ENCODE data around the gene TKTL1. TPM values are rescaled to one million over a fixed set of nuclear protein-coding genes. Genes with fewer than 3 reads are reported as not detected.
A peak's percentile ranks its signal among the peaks of the same experiment; 100 is the strongest.

TKTL1 gene
- total and polyA plus RNA-seq, 12 donors: 2.6 to 14.1 (median 7.3) TPM

DNA sequence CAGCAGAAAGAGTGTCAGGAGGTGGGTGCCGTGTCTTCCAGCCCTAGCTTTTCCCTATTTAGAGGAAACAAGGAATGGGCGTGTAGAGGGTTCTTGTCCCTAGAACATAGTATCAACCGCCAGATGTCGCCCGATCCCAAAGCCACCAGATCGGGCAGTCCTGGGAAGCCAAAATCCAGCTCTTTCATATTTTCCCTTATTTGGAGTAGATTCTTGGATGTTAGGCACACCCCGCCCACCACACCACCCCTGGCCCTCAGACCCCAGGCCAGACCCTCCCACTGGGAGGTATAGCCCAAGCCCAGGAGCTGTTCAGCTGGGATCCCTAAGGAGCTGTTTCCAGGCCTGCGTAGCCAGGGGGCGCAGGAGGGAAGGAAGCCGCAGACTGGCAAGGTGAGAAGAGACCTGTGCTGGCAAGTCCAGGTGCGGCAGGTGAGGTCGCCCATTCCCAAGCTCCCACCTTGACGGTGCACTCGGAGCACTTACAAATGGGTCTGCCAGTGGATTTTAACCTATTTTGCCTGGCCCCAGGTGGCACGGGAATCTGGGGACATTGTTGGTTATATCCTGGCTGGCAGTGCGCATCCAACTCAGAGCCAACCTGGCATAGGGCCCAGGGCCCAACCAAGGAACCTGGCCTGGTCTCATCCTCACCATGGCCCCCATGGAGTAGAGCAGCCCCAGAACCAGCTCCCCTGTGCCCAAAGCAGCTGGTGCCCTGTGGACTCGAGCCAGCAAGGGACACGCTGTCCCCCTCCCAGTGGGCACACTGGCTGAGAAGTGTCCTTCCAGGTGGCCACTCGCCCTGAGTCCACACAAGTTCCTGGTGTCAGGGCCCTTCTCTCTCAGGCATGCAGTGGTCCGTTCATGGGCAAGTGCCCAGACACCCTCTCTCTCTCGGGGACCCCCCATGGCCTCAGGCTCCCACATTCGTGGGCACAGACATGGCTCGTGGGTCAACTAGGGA, 78.0 kb downstream of the TKTL1 start:
- DNase-seq (peak; percentile 52 to 71), ATAC-seq (peak in 4 of 8 donors; percentile 3 to 23 (median 16))
- no peaks in the 10 kb centered on the region for H3K36me3 ChIP-seq
- peak overlapping the region in 9 of 10 donors; percentile 28 to 98 (median 91) for H3K27ac ChIP-seq
- peaks cover 0 to 41% (median 32%) of the 10 kb centered on the region in 9 donors for H3K4me1 ChIP-seq
- peak overlapping the region in 9 of 10 donors; percentile 31 to 92 (median 51) for H3K4me3 ChIP-seq
- intact Hi-C loops (cut with DNase I): loop anchor here in 4 of 10 donors (1.0 to 2.0 kb wide), 3 partner anchors 161 to 162 kb away; no protein-coding TSS in a partner anchor
- WGBS, 2 donors: 7 to 8% methylated on average over 14 to 23 of the region's 23 CpGs
- TF ChIP-seq, protein P1, sequence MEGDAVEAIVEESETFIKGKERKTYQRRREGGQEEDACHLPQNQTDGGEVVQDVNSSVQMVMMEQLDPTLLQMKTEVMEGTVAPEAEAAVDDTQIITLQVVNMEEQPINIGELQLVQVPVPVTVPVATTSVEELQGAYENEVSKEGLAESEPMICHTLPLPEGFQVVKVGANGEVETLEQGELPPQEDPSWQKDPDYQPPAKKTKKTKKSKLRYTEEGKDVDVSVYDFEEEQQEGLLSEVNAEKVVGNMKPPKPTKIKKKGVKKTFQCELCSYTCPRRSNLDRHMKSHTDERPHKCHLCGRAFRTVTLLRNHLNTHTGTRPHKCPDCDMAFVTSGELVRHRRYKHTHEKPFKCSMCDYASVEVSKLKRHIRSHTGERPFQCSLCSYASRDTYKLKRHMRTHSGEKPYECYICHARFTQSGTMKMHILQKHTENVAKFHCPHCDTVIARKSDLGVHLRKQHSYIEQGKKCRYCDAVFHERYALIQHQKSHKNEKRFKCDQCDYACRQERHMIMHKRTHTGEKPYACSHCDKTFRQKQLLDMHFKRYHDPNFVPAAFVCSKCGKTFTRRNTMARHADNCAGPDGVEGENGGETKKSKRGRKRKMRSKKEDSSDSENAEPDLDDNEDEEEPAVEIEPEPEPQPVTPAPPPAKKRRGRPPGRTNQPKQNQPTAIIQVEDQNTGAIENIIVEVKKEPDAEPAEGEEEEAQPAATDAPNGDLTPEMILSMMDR (IDR thresholded peaks at IDR 0.05): peak; percentile 18 to 76 (median 58)
- no peaks in the 10 kb centered on the region for H3K27me3 ChIP-seq
- H3K9me3 ChIP-seq: peaks cover 0 to 12% (median 0%) of the 10 kb centered on the region in 11 donors

DNA sequence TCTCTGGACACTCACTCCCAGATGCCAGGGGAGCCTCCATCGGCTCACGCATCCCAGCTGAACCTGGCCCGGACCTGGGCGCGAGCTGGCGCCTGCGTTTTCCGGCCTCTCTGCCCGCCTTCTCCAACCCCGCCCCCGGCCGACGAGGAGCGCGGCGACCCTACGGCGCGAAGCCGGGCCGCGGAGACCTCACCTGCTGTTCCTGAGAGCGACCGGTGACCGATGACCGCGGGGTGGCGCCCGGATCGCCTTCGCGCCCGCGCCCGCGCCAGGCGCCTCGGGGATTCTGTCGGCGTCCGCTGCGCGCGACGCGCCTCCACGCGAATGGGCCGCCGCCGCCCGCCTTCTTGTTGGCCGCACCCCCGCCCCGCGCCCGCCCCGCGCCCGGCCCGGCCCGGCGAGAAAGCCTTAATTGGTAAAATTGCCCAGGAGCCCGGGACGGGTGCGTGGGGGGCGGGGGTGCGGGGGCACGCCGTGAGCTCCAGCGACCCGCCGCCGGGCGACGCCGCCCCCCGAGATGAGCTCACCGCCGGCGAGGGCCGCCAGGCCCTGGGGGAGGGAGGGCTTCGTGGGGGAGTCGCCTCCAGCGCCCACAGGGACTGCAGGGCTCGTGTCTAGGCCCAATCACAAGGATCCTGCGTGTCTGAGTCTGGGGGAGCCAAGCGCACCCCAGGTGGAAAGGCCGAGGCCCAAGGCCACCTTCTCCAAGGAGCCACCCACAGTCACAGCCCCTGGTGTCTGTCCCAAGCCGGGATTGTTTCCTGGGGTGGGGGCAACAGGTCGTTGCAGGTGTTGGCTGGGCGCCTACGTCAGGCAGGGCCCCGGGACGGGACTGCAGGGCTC, 78.9 kb downstream of the TKTL1 start, which contains the start of gene FLNA:
TSS of gene FLNA (minus strand) at position 322 of the 843 bp plus-strand sequence. CDS start 3,389 bp downstream, outside the sequence.
- Histone ChIP-seq H3K9me3 (peaks cover 0 to 16% (median 0%) of the 10 kb centered on the region in 11 donors), H3K4me1 (peaks cover 0 to 37% (median 31%) of the 10 kb centered on the region in 9 donors), H3K27me3 (no peaks in the 10 kb centered on the region), H3K27ac (peak within 1 kb of the TSS in 9 of 10 donors; percentile 28 to 98 (median 87)), H3K36me3 (no peaks in the 10 kb centered on the region), H3K4me3 (peak within 1 kb of the TSS in 9 of 10 donors; percentile 31 to 92 (median 51))
- DNase-seq: peak in 1 of 2 donors; percentile 53
- ATAC-seq: no peak
- TF ChIP-seq, protein P1 (IDR thresholded peaks at IDR 0.05): peak in 3 of 9 donors; percentile 42 to 50 (median 46)
- WGBS, 2 donors: 7% methylated on average over 31 to 77 of the region's 95 CpGs
- intact Hi-C loops (cut with DNase I): loop anchor here in 1 of 10 donors (1.0 kb wide), 1 partner anchor 160 kb away; no protein-coding TSS in a partner anchor

DNA sequence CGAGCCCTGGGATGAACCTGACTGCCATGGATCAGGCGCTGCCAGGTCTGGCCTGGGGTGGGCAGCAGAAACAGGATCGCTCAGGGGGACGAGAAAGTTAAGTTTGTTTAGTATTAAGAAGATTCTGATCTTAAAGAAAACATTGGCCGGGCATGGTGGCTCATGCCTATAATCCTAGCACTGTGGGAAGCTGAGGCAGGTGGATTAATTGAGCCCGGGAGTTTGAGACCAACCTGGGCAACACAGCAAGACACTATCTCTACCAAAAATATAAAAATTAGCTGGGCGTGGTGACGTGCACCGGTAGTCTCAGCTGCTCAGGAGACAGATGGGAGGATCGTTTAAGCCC, 79.5 kb downstream of the TKTL1 start:
- DNase-seq (no peak), ATAC-seq (no peak)
- Histone ChIP-seq H3K9me3 (peaks cover 0 to 16% (median 0%) of the 10 kb centered on the region in 11 donors), H3K4me3 (peak overlapping the region in 5 of 10 donors; percentile 31 to 92 (median 76)), H3K36me3 (no peaks in the 10 kb centered on the region), H3K27me3 (no peaks in the 10 kb centered on the region), H3K27ac (peak overlapping the region in 9 of 10 donors; percentile 10 to 98 (median 67)), H3K4me1 (peaks cover 0 to 39% (median 33%) of the 10 kb centered on the region in 9 donors)
- intact Hi-C loops (cut with DNase I): no loop called here
- WGBS, 2 donors: 71 to 79% methylated on average over 10 of the region's 10 CpGs
- TF ChIP-seq, protein P1 (IDR thresholded peaks at IDR 0.05): no peak

Measured in heart right ventricle (tissue), 16 donors.